OCI-LY3 (cell line): ENCODE measurements around the gene RAB11FIP4.

Experiments
- H2AFZ ChIP-seq: fragments of 200-600, 300-600 bp; shearing (Covaris generic); 2 replicates; pipeline ENCODE4 v1.6.0; 2014; ENCODE audit warnings: antibody characterized with exemption, low read depth, low read length
- H3K27ac ChIP-seq: fragments of 200-600, 300-600 bp; sonication (generic); 2 replicates; pipeline ENCODE4 v1.5.1; 2014; ENCODE audit warnings: mild to moderate bottlenecking, low read length, moderate library complexity, mixed read lengths
- H3K27me3 ChIP-seq: fragments of 200-600, 300-600 bp; sonication (generic); 2 replicates; pipeline ENCODE4 v1.6.1; 2014; ENCODE audit warnings: low read depth, low read length, mixed read lengths
- H3K36me3 ChIP-seq: fragments of 200-600, 300-600 bp; sonication (generic); replicated peaks from 2 replicates; pipeline ENCODE3; 2014; ENCODE audit warnings: low read depth, low read length, mixed read lengths
- H3K4me1 ChIP-seq: fragments of 300-600, 200-600 bp; sonication (generic); 2 replicates; pipeline ENCODE4 v1.6.1; 2014; ENCODE audit warnings: low read length, mixed read lengths
- H3K4me2 ChIP-seq: fragments of 200-600, 300-600 bp; sonication (generic); 2 replicates; pipeline ENCODE4 v1.6.1; 2014; ENCODE audit warnings: low read length, mixed read lengths
- H3K4me3 ChIP-seq: fragments of 300-600, 200-600 bp; sonication (generic); 2 replicates; pipeline ENCODE4 v1.5.1; 2014; ENCODE audit warnings: antibody characterized with exemption, mild to moderate bottlenecking, low read length, moderate library complexity
- H3K79me2 ChIP-seq: fragments of 300-600, 200-600 bp; shearing (Covaris generic); 2 replicates; pipeline ENCODE4 v1.6.1; 2014; ENCODE audit warnings: mild to moderate bottlenecking, low read length, mixed read lengths
- H3K9ac ChIP-seq: fragments of 300-600, 200-600 bp; shearing (Covaris generic); 2 replicates; pipeline ENCODE4 v1.6.0; 2014; ENCODE audit warnings: mild to moderate bottlenecking, low read length, moderate library complexity
- H3K9me3 ChIP-seq: fragments of 200-600, 300-600 bp; shearing (Covaris generic); 2 replicates; pipeline ENCODE4 v1.6.1; 2014; ENCODE audit warnings: low read length, mixed read lengths; ENCODE audit not compliant: insufficient read depth
- H4K20me1 ChIP-seq: fragments of 200-600, 300-600 bp; sonication (generic); 2 replicates; pipeline ENCODE4 v1.6.1; 2016; ENCODE audit warnings: low read length, mixed read lengths; ENCODE audit not compliant: insufficient read depth
- EZH2phosphoT487 ChIP-seq: fragments of 200-600 bp; shearing (Covaris generic); IDR thresholded peaks from 2 replicates; pipeline ENCODE4 v1.6.1; 2018; ENCODE audit warnings: antibody characterized with exemption, mixed run types, low read depth
- TF ChIP-seq, protein P1 (sequence below): fragments of 200-600, 300-600 bp; sonication (generic); IDR thresholded peaks from 2 replicates; pipeline ENCODE4 v1.5.1; 2014; ENCODE audit warnings: antibody characterized with exemption, low read length, low read depth

RAB11FIP4 gene

DNA sequence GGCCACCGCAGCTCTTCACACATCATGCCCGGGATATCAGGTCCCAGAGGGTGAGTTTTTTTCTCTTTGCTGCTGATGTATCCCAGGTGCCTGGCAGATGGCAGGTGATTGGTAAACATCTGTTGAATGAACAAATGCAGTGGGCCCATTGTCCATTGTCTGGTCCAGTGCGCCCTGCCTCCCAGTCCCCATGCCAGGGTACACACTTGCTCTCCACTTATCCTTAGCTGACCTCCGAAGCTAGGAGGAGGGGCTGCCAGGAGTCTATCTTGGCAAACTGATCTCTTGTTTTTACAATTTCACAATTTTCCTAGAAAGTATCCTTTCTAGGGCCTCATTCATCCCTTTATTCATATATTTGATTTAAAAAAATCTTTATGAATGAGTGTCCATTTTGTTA is 196.0 kb downstream of the RAB11FIP4 start:
- H3K4me3 ChIP-seq = no peak overlapping the region
- no peaks in the 10 kb centered on the region for H3K9me3 ChIP-seq
- no peaks in the 10 kb centered on the region for H3K27me3 ChIP-seq
- TF ChIP-seq EZH2phosphoT487 = no peak
- TF ChIP-seq, protein P1, sequence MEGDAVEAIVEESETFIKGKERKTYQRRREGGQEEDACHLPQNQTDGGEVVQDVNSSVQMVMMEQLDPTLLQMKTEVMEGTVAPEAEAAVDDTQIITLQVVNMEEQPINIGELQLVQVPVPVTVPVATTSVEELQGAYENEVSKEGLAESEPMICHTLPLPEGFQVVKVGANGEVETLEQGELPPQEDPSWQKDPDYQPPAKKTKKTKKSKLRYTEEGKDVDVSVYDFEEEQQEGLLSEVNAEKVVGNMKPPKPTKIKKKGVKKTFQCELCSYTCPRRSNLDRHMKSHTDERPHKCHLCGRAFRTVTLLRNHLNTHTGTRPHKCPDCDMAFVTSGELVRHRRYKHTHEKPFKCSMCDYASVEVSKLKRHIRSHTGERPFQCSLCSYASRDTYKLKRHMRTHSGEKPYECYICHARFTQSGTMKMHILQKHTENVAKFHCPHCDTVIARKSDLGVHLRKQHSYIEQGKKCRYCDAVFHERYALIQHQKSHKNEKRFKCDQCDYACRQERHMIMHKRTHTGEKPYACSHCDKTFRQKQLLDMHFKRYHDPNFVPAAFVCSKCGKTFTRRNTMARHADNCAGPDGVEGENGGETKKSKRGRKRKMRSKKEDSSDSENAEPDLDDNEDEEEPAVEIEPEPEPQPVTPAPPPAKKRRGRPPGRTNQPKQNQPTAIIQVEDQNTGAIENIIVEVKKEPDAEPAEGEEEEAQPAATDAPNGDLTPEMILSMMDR = no peak
- H3K36me3 ChIP-seq = no peaks in the 10 kb centered on the region
- no peaks in the 10 kb centered on the region for H3K79me2 ChIP-seq
- no peak overlapping the region for H3K4me2 ChIP-seq
- H3K9ac ChIP-seq = no peak overlapping the region
- H4K20me1 ChIP-seq = no peaks in the 10 kb centered on the region
- no peak overlapping the region for H2AFZ ChIP-seq
- peaks cover 10% of the 10 kb centered on the region for H3K4me1 ChIP-seq
- H3K27ac ChIP-seq = no peak overlapping the region
